HCT116 (cell line): ENCODE results near the gene HUWE1.

Experiments used
- CTCF ChIP-seq, 3 experiments: fragments of 200-600 bp in 1 of 3; sonication (generic) in 1 of 3; IDR thresholded peaks in 2 of 3; conservative IDR thresholded peaks in 1 of 3; 2 replicates each; pipeline ENCODE4 v1.5.1; 2012 to 2017; ENCODE audit warnings: low read depth in 2 of 3, low read length in 2 of 3, antibody characterized with exemption in 1 of 3, borderline replicate concordance in 1 of 3, control low read depth in 1 of 3, mild to moderate bottlenecking in 1 of 3, mixed read lengths in 1 of 3, mixed run types in 1 of 3, moderate library complexity in 1 of 3; ENCODE audit not compliant: insufficient read depth in 1 of 3
- JUND ChIP-seq: IDR thresholded peaks from 2 replicates; pipeline ENCODE4 v1.6.1; 2012

- no peak for TF ChIP-seq CTCF (IDR thresholded peaks at IDR 0.05 in 2 of 3, conservative IDR thresholded peaks at IDR 0.05 in 1 of 3; ENCODE audit: borderline replicate concordance in 1 of 3, insufficient read depth in 1 of 3, low read depth in 2 of 3, low read length in 2 of 3)
- TF ChIP-seq JUND = no peak
Observed at GRCh38 chrX:53728506-53728905, 42.0 kb upstream of the HUWE1 start.
